Trophoblast cell (in vitro differentiated cells and primary cell): ENCODE data around the gene WDR90.

Experiments
- DNase-seq, 2 donors: peaks; one replicate each; pipeline ENCODE4 v3.0.0-alpha.2; 2016
- H2AFZ ChIP-seq: 2 replicates; pipeline ENCODE4 v1.6.1; 2013; ENCODE audit warnings: low read length, moderate library complexity, mild to moderate bottlenecking; ENCODE audit not compliant: insufficient read depth, poor library complexity
- H2AK5ac ChIP-seq: 2 replicates; pipeline ENCODE4 v1.6.1; 2013; ENCODE audit warnings: mild to moderate bottlenecking, low read length
- H2BK120ac ChIP-seq: 2 replicates; pipeline ENCODE4 v1.6.1; 2013; ENCODE audit warnings: low read length, mild to moderate bottlenecking, moderate library complexity; ENCODE audit not compliant: insufficient read depth, poor library complexity
- H2BK12ac ChIP-seq: 2 replicates; pipeline ENCODE4 v1.6.1; 2013; ENCODE audit warnings: mild to moderate bottlenecking, low read length, moderate library complexity
- H2BK5ac ChIP-seq: 2 replicates; pipeline ENCODE4 v1.6.1; 2013; ENCODE audit warnings: low read length, low read depth, moderate library complexity, mild to moderate bottlenecking; ENCODE audit not compliant: poor library complexity
- H3K14ac ChIP-seq: 2 replicates; pipeline ENCODE4 v1.6.1; 2013; ENCODE audit warnings: mild to moderate bottlenecking, low read length
- H3K18ac ChIP-seq: 2 replicates; pipeline ENCODE4 v1.6.1; 2013; ENCODE audit warnings: mild to moderate bottlenecking, low read length
- H3K23ac ChIP-seq: 2 replicates; pipeline ENCODE4 v1.6.1; 2013; ENCODE audit warnings: low read length
- H3K27ac ChIP-seq: 2 replicates; pipeline ENCODE4 v1.5.1; 2013; ENCODE audit warnings: low read depth, mild to moderate bottlenecking, inconsistent platforms, low read length, moderate library complexity
- H3K27me3 ChIP-seq: 2 replicates; pipeline ENCODE4 v1.6.1; 2013; ENCODE audit warnings: inconsistent platforms, mild to moderate bottlenecking, low read length, moderate library complexity; ENCODE audit not compliant: insufficient read depth
- H3K36me3 ChIP-seq, 2 experiments: 1 replicate in 1 of 2; 2 replicates in 1 of 2; pipeline ENCODE4 v1.6.1; 2013; ENCODE audit warnings: low read length in 2 of 2, mild to moderate bottlenecking in 2 of 2, moderate library complexity in 1 of 2; ENCODE audit not compliant: insufficient read depth in 2 of 2, control insufficient read depth in 1 of 2
- H3K4ac ChIP-seq: 2 replicates; pipeline ENCODE4 v1.6.1; 2013; ENCODE audit warnings: low read depth, mild to moderate bottlenecking, low read length, moderate library complexity
- H3K4me1 ChIP-seq, 2 experiments: 1 replicate in 1 of 2; 2 replicates in 1 of 2; pipeline ENCODE4 v1.6.1; 2013; ENCODE audit warnings: low read length in 2 of 2, mild to moderate bottlenecking in 2 of 2, moderate library complexity in 1 of 2; ENCODE audit not compliant: insufficient read depth in 2 of 2, control insufficient read depth in 1 of 2
- H3K4me2 ChIP-seq: 2 replicates; pipeline ENCODE4 v1.6.1; 2013; ENCODE audit warnings: inconsistent platforms, mild to moderate bottlenecking, low read length, moderate library complexity
- H3K4me3 ChIP-seq: 2 replicates; pipeline ENCODE4 v1.5.1; 2013; ENCODE audit warnings: mild to moderate bottlenecking, low read depth, low read length, inconsistent platforms
- H3K79me1 ChIP-seq: one replicate; pipeline ENCODE4 v1.6.1; 2013; ENCODE audit warnings: low read length
- H3K79me2 ChIP-seq: 2 replicates; pipeline ENCODE4 v1.6.1; 2013; ENCODE audit warnings: low read length, mild to moderate bottlenecking; ENCODE audit not compliant: control insufficient read depth, insufficient read depth, poor library complexity
- H3K9ac ChIP-seq: 2 replicates; pipeline ENCODE4 v1.6.1; 2013; ENCODE audit warnings: mild to moderate bottlenecking, low read length
- H3K9me3 ChIP-seq: 2 replicates; pipeline ENCODE4 v1.6.1; 2013; ENCODE audit warnings: low read depth, mild to moderate bottlenecking, control low read depth, inconsistent platforms, low read length; ENCODE audit not compliant: insufficient read depth
- H4K12ac ChIP-seq: 2 replicates; pipeline ENCODE4 v1.6.1; 2013; ENCODE audit warnings: low read depth, mild to moderate bottlenecking, low read length, moderate library complexity
- H4K8ac ChIP-seq: 2 replicates; pipeline ENCODE4 v1.6.1; 2013; ENCODE audit warnings: low read depth, mild to moderate bottlenecking, low read length, moderate library complexity
- H4K91ac ChIP-seq: one replicate; pipeline ENCODE4 v1.6.1; 2013; ENCODE audit warnings: low read depth, mild to moderate bottlenecking, low read length, moderate library complexity
- WGBS: extraction: QIAGEN DNeasy Blood & Tissue Kit; methylation state at CpG from one replicate; pipeline ENCODE4 v1.1.7; 2013; ENCODE audit warnings: missing lambda C conversion rate; ENCODE audit not compliant: insufficient read length, insufficient coverage; ENCODE audit errors: extremely low coverage; 5-methylcytosine and 5-hydroxymethylcytosine counted together

The WDR90 gene

DNA sequence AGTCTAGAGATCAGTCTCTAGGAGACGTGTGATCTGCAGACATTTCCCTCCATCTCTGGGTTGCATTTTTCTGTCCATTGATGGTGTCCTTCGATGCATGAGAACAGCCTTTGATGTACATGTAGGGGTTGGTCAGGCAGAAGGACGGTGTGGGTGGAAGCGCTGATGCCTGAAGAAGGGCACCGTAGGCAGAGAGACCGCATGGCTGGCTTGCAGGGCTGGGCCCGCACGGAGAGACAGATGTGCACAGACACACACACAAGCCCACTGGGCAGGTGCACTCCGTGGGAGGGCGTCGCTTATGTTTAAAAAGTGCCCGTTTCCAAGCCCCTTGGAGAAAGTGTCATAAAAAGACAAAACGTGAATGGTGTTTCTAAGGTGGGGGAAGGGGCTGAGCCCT is 34.0 kb upstream of the WDR90 start:
- Histone ChIP-seq H3K9me3 (peaks cover 5% of the 10 kb centered on the region), H4K12ac (no peak overlapping the region), H4K91ac (no peak overlapping the region), H3K36me3 (peaks cover 11 to 13% of the 10 kb centered on the region in 2 experiments), H3K79me2 (no peaks in the 10 kb centered on the region), H3K79me1 (no peaks in the 10 kb centered on the region), H2AK5ac (no peak overlapping the region), H3K4me3 (no peak overlapping the region), H3K9ac (no peak overlapping the region), H2BK5ac (no peak overlapping the region), H3K14ac (no peak overlapping the region), H3K4me1 (no peaks in the 10 kb centered on the region), H4K8ac (no peak overlapping the region), H3K4ac (no peak overlapping the region), H3K4me2 (no peak overlapping the region), H3K18ac (no peak overlapping the region), H3K27me3 (no peaks in the 10 kb centered on the region), H3K27ac (no peak overlapping the region), H3K23ac (no peak overlapping the region), H2AFZ (no peak overlapping the region), H2BK12ac (no peak overlapping the region), H2BK120ac (no peak overlapping the region)
- WGBS, result no CpG with 5 or more reads among the region's 13 CpGs
- DNase-seq, result no peak

DNA sequence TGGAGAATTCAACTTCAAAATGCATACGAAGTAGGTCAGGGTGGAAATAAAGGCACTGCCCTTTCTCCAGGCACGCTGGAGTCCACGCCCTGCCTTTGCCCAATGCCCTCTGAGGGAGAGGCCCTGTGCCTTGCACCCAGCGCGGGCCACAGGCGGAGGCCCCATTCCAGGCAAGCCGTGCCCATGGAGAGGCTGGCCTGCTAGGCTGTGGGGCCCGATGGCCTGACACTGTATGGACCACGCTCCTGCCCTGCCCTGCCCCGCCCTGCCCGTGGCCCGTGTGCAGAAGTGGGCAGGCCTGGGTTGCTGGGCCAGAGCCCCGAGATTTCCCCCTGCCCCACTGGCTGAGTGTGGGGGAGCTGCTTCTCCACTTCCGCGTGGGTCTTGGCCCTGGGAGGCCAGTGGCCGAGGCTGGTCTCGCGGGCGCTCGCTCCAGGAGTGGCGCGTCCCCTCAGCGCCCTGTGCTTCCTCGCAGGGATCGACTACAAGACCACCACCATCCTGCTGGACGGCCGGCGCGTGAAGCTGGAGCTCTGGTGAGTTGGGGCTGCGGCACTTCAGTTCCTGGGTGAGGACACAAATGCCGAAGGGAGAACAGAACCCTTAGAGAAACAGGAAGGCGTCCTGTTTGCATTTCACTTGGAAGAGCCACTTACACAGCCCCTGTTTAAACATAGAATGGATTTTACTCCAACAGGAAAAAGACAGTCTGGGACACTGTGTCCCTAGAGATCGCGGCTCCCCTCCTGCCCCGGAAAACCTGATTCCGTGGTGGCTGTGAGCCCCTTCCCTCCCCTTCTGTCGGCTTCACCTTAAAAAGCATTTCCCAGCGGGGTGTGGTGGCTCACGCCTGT is 32.2 kb upstream of the WDR90 start:
- no peak overlapping the region for H4K8ac ChIP-seq
- no peak for DNase-seq
- H3K4me1 ChIP-seq, result peaks cover 3% of the 10 kb centered on the region in 2 experiments
- H2BK5ac ChIP-seq, result no peak overlapping the region
- no peak overlapping the region for H2BK12ac ChIP-seq
- no peak overlapping the region for H3K14ac ChIP-seq
- H3K27me3 ChIP-seq, result no peaks in the 10 kb centered on the region
- no peak overlapping the region for H3K9ac ChIP-seq
- no peak overlapping the region for H3K27ac ChIP-seq
- no CpG with 5 or more reads among the region's 39 CpGs for WGBS
- H3K4me3 ChIP-seq, result peak overlapping the region; percentile 23
- no peaks in the 10 kb centered on the region for H3K79me2 ChIP-seq
- no peak overlapping the region for H3K23ac ChIP-seq
- no peak overlapping the region for H2AFZ ChIP-seq
- no peak overlapping the region for H3K4ac ChIP-seq
- no peak overlapping the region for H4K91ac ChIP-seq
- H2BK120ac ChIP-seq, result no peak overlapping the region
- H3K4me2 ChIP-seq, result no peak overlapping the region
- no peak overlapping the region for H2AK5ac ChIP-seq
- H3K79me1 ChIP-seq, result no peaks in the 10 kb centered on the region
- H4K12ac ChIP-seq, result no peak overlapping the region
- peaks cover 5% of the 10 kb centered on the region for H3K9me3 ChIP-seq
- peaks cover 13 to 15% of the 10 kb centered on the region in 2 experiments for H3K36me3 ChIP-seq
- no peak overlapping the region for H3K18ac ChIP-seq

DNA sequence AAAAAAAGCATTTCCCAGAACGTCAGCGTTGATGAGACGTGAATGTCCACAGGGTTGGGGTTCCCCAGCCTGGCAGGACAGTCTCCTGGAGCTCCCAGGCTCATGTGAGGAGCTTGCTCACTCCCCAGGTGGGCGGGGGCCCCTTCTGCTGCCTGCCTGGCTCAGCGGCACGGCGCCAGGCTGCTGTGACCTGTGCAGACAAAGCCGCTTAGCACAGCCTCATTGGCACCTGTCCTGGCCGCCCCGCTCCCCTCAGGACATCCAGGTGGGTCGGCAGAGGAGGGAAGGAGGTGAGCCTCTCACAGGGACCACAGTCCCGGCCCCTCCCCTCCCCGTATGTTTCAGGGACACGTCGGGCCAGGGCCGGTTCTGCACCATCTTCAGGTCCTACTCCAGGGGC is 31.3 kb upstream of the WDR90 start:
- no CpG with 5 or more reads among the region's 16 CpGs for WGBS
- no peak overlapping the region for H4K91ac ChIP-seq
- H3K27ac ChIP-seq, result no peak overlapping the region
- no peak overlapping the region for H3K9ac ChIP-seq
- no peak overlapping the region for H2BK5ac ChIP-seq
- peaks cover 4% of the 10 kb centered on the region for H3K79me1 ChIP-seq
- H3K9me3 ChIP-seq, result peaks cover 5% of the 10 kb centered on the region
- no peak overlapping the region for H3K4me2 ChIP-seq
- H3K18ac ChIP-seq, result no peak overlapping the region
- H2BK120ac ChIP-seq, result no peak overlapping the region
- no peak overlapping the region for H2AK5ac ChIP-seq
- no peak overlapping the region for H3K4ac ChIP-seq
- H3K14ac ChIP-seq, result no peak overlapping the region
- no peak overlapping the region for H4K12ac ChIP-seq
- peaks cover 13 to 15% of the 10 kb centered on the region in 2 experiments for H3K36me3 ChIP-seq
- H2AFZ ChIP-seq, result no peak overlapping the region
- H3K27me3 ChIP-seq, result no peaks in the 10 kb centered on the region
- no peak overlapping the region for H2BK12ac ChIP-seq
- H3K4me3 ChIP-seq, result no peak overlapping the region
- no peak overlapping the region for H4K8ac ChIP-seq
- H3K79me2 ChIP-seq, result no peaks in the 10 kb centered on the region
- peaks cover 5 to 6% of the 10 kb centered on the region in 2 experiments for H3K4me1 ChIP-seq
- DNase-seq, result no peak
- H3K23ac ChIP-seq, result no peak overlapping the region

DNA sequence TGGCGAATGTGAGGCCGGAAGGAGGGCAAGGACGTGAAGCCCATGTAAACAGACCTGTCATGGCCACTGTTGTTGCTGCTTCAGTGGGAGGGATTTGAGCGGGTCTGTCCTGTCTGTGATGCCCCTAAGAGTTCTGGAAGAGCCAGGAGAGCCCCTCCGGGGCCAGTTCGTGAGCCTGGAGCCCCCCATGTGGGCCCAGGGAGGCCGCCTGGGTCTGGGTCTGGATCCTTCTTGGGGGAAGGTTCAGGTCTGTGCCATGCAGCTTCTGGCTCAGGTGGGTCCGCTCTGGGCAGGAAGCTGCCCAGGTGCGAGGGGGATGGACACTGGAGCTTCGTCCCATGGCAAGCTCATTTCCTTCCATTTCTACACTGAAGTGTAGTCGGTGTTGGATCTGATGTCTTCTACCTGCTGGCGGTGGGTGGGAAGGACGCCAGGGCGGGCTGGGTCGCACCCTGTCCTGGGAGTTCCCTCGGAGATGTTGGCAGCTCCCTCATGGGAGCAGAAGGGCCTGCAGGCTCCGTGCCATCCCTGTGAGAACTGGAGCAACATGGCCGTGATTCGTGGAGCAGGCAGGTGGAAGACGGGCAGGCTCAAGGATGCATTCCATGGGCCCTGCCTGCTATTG is 29.6 kb upstream of the WDR90 start:
- Histone ChIP-seq H3K79me2 (no peaks in the 10 kb centered on the region), H4K8ac (no peak overlapping the region), H2BK12ac (no peak overlapping the region), H3K36me3 (peaks cover 10 to 12% of the 10 kb centered on the region in 2 experiments), H3K9ac (no peak overlapping the region), H4K12ac (no peak overlapping the region), H2AK5ac (no peak overlapping the region), H4K91ac (no peak overlapping the region), H3K4me1 (peaks cover 13 to 15% of the 10 kb centered on the region in 2 experiments), H3K27me3 (no peaks in the 10 kb centered on the region), H3K18ac (no peak overlapping the region), H3K9me3 (no peaks in the 10 kb centered on the region), H2BK120ac (no peak overlapping the region), H2AFZ (no peak overlapping the region), H3K14ac (no peak overlapping the region), H3K4me3 (no peak overlapping the region), H2BK5ac (no peak overlapping the region), H3K4me2 (no peak overlapping the region), H3K79me1 (peaks cover 4% of the 10 kb centered on the region), H3K4ac (no peak overlapping the region), H3K27ac (no peak overlapping the region), H3K23ac (no peak overlapping the region)
- no peak for DNase-seq
- WGBS, result no CpG with 5 or more reads among the region's 20 CpGs
